ENCODE measurements around the gene OSCP1.

OSCP1 gene

DNA sequence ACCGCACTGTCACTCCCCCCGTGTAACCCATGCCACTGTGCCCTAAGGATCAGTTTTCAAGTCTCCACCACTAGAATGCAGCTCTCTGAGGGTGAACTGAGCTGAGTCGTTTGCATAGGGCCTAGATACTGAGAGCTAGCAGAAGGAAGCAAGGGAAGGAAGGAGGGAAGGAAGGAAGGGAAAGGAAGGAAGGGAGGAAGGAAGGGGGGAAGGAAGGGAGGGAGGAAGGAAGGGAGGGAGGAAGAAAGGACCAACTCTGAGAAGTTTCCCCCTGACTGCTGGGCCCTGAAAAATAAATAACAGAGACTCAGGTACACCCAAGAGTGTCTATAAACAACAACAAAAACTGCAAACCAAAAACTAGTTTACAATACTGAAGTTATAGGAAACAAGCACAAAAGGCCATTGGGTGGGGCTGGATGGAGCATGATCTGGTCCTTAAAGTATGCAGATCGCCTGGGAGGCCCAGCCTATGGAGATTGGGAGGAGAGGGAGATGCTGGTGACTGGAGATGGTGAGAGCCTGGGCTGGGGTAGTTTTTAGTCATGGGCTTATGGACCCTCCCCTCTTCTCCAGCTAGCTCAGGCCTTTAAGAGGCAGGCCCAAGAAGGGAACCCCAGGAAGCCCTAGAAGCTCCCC is 15.6 kb upstream of the OSCP1 start:
- no peak for DNase-seq (ENCODE audit: low read depth)
- no peak overlapping the region for H3K4me3 ChIP-seq (ENCODE audit: low read depth, low read length)
- TF ChIP-seq, protein P1, sequence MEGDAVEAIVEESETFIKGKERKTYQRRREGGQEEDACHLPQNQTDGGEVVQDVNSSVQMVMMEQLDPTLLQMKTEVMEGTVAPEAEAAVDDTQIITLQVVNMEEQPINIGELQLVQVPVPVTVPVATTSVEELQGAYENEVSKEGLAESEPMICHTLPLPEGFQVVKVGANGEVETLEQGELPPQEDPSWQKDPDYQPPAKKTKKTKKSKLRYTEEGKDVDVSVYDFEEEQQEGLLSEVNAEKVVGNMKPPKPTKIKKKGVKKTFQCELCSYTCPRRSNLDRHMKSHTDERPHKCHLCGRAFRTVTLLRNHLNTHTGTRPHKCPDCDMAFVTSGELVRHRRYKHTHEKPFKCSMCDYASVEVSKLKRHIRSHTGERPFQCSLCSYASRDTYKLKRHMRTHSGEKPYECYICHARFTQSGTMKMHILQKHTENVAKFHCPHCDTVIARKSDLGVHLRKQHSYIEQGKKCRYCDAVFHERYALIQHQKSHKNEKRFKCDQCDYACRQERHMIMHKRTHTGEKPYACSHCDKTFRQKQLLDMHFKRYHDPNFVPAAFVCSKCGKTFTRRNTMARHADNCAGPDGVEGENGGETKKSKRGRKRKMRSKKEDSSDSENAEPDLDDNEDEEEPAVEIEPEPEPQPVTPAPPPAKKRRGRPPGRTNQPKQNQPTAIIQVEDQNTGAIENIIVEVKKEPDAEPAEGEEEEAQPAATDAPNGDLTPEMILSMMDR (IDR thresholded peaks at IDR 0.05; ENCODE audit: low read depth, low read length, missing control alignments) = no peak
- in situ Hi-C loops (cut with HindIII; ENCODE audit: low sequenced_read_pairs) = no loop called here

DNA sequence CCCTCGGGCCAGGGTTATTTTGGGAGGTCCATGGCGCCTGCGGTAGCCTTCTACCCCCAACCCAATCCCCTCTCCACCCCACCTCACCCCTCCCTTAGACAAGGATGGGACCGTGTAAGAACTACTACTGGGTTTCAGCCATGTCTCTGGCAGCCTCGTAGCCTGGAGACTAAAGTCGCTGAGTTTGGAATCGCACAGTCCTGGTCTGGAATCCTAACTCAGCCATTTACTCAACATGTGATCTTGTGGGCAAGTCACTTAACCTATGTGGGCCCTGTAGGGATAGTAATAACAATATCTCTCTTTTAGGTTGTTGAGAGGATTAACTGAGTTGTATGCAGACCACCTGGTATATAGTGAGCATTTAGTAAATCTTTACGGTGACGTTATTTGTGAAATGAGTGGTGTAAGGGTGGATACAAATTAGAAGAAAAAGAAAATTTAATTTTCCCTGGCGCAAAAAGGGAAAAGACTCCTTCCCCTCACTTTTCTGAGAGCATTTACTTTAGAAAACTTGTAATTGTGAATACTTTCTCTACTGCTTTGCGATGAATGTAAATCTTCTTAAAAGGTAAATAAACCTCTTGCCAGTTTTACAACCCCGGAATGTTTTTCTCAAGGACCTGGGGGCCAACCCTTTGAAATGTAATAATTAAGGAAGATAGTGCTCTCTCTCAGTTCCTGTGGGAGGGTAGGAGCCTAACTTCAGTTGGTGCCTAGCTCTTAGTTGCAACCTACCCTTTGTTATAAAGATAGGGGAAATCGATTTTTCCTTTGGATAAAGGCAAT is 14.5 kb upstream of the OSCP1 start:
- DNase-seq (ENCODE audit: low read depth) = no peak

DNA sequence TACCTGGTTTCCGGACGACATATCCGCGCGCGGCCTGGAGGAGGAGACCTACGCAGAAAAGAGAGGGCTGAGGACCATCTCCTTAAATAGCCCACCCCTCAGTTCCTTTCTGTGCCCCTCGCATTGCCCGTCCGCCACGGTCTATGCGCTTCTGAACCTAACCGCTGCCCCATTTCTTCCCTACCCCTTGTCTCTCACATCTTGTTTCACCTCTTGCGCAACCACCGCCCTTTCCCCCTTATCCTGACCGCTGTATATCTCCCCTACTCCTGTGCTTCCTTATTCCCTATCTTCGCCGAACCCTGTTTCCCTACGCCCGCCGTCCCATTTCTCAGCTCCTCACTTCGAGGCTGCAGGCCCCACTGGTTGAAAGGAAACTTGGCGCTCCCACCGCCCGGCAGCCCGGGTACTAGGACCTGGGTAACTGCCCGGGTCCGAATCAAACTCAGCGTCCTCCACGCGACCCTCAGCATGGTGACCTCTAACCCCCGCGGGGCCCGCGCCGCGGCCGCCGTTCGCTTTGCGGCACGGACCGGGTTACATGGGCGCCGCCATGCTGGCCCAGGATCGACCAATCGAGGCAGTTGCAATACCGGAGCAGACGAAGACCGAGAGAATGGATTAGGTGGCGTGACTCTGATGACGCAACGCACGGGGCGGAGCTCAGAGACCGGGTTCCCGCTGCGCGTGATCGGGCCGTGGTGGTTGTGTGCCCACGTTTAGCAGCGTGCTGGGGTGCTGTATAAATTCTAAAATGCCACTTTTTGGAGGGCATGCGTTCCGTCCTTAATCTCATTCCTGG is 13.8 kb upstream of the OSCP1 start, which contains the start of gene MRPS15:
Gene MRPS15, minus strand, starts transcription at position 582 of the 802 bp plus-strand sequence. Its CDS starts 109 bp downstream, at position 473.
- peak within 1 kb of the TSS; percentile 70 for H3K4me3 ChIP-seq (ENCODE audit: low read depth, low read length)
- in situ Hi-C loops (cut with HindIII; ENCODE audit: low sequenced_read_pairs) = no loop called here
- DNase-seq (ENCODE audit: low read depth) = peak; percentile 83
- TF ChIP-seq, protein P1 (IDR thresholded peaks at IDR 0.05; ENCODE audit: low read depth, low read length, missing control alignments) = no peak

More for the DNA sequence above, 14.5 kb upstream of the OSCP1 start:
- TF ChIP-seq, protein P1 (IDR thresholded peaks at IDR 0.05; ENCODE audit: low read depth, low read length, missing control alignments) = no peak
- in situ Hi-C loops (cut with HindIII; ENCODE audit: low sequenced_read_pairs) = no loop called here
- peak overlapping the region; percentile 70 for H3K4me3 ChIP-seq (ENCODE audit: low read depth, low read length)

DNA sequence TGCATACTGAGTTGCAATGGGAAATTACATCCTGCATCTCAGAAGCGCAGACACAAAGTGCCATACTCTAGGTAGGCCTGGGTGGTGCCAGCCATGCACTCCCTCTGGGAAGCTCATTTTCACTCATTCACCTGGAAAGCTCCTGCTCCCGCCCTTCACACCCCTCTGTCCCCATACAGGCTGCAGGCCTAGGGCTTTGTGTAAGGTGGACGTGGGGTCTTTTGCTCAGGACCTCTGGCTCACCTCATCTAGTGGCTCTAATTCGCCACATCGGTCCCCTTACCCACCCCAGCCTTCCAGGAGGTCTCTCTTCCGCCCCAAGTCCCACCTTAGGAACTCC is 13.2 kb upstream of the OSCP1 start:
- in situ Hi-C loops (cut with HindIII; ENCODE audit: low sequenced_read_pairs) = no loop called here
- DNase-seq (ENCODE audit: low read depth) = no peak
- TF ChIP-seq, protein P1 (IDR thresholded peaks at IDR 0.05; ENCODE audit: low read depth, low read length, missing control alignments) = no peak
- peak overlapping the region; percentile 70 for H3K4me3 ChIP-seq (ENCODE audit: low read depth, low read length)

DNA sequence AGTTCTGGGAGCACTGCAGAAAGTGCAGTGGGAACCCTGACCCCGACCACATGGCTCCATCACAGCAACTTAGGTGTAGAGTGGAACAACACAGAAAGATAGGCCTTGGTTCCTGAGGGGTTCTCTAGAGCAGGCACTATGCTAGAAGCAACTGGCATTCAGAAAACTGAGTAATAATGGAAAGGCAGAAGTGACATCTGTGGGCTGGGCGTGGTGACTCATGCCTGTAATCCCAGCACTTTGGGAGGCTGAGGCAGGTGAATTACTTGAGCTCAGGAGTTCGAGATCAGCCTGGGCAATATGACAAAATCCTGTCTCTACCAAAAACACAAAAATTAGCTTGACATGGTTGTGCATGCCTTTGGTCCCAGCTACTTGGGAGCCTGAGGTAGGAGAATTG is 8.7 kb upstream of the OSCP1 start:
- TF ChIP-seq, protein P1 (IDR thresholded peaks at IDR 0.05; ENCODE audit: low read depth, low read length, missing control alignments) = no peak
- no peak for DNase-seq (ENCODE audit: low read depth)
- in situ Hi-C loops (cut with HindIII; ENCODE audit: low sequenced_read_pairs) = no loop called here
- no peak overlapping the region for H3K4me3 ChIP-seq (ENCODE audit: low read depth, low read length)

DNA sequence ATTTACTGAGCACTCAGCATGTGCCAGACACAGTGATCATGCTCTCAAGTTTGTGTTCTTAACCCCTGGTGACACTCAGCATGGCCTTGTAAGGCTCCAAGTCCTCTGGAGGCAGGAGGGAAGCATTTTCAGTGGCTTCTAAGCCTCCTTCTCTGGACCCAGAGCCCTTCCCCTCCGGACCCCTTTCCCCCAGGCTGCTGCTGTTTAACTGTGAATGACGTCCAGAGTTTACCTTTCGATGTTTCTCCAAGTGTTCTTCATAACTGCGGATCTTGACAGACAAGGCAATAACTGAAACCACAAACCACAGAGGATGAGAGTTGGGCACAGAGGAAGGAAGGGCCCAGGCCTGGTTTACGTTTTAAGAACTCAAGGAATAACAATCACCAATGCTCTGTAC is 7.4 kb upstream of the OSCP1 start:
- no peak for DNase-seq (ENCODE audit: low read depth)
- TF ChIP-seq, protein P1 (IDR thresholded peaks at IDR 0.05; ENCODE audit: low read depth, low read length, missing control alignments) = no peak
- in situ Hi-C loops (cut with HindIII; ENCODE audit: low sequenced_read_pairs) = no loop called here
- no peak overlapping the region for H3K4me3 ChIP-seq (ENCODE audit: low read depth, low read length)

Data from astrocyte of the cerebellum (primary cell).